Mucosa of rectum (tissue), 2 donors: Measurements from ENCODE around the gene LUZP1.

Experiments used
- H3K27ac ChIP-seq, 2 donors: one replicate each; pipeline ENCODE4 v1.7.0; 2013; ENCODE audit warnings: inconsistent platforms in 2 of 2, low read depth in 2 of 2, low read length in 2 of 2
- H3K27me3 ChIP-seq, 2 donors: one replicate each; pipeline ENCODE4 v1.7.0; 2013; ENCODE audit warnings: low read length in 2 of 2; ENCODE audit not compliant: control insufficient read depth in 2 of 2, insufficient read depth in 2 of 2
- H3K36me3 ChIP-seq, 2 donors: one replicate each; pipeline ENCODE4 v1.7.0; 2013; ENCODE audit warnings: low read length in 2 of 2; ENCODE audit not compliant: control insufficient read depth in 2 of 2, insufficient read depth in 2 of 2
- H3K4me1 ChIP-seq, 2 donors: one replicate each; pipeline ENCODE4 v1.7.0; 2013; ENCODE audit warnings: low read length in 2 of 2, mild to moderate bottlenecking in 1 of 2; ENCODE audit not compliant: control insufficient read depth in 2 of 2, insufficient read depth in 2 of 2
- H3K4me3 ChIP-seq, 2 donors: one replicate each; pipeline ENCODE4 v1.7.0; 2013; ENCODE audit warnings: low read length in 2 of 2
- H3K9ac ChIP-seq, 2 donors: one replicate each; pipeline ENCODE4 v1.7.0; 2013; ENCODE audit warnings: low read length in 2 of 2, low read depth in 1 of 2, mild to moderate bottlenecking in 1 of 2
- H3K9me3 ChIP-seq, 2 donors: one replicate each; pipeline ENCODE4 v1.7.0; 2013; ENCODE audit warnings: low read length in 2 of 2; ENCODE audit not compliant: control insufficient read depth in 2 of 2
- donor health status: healthy.
- donor health status: Normal muscosa, but diverticular disease.

LUZP1 gene

DNA sequence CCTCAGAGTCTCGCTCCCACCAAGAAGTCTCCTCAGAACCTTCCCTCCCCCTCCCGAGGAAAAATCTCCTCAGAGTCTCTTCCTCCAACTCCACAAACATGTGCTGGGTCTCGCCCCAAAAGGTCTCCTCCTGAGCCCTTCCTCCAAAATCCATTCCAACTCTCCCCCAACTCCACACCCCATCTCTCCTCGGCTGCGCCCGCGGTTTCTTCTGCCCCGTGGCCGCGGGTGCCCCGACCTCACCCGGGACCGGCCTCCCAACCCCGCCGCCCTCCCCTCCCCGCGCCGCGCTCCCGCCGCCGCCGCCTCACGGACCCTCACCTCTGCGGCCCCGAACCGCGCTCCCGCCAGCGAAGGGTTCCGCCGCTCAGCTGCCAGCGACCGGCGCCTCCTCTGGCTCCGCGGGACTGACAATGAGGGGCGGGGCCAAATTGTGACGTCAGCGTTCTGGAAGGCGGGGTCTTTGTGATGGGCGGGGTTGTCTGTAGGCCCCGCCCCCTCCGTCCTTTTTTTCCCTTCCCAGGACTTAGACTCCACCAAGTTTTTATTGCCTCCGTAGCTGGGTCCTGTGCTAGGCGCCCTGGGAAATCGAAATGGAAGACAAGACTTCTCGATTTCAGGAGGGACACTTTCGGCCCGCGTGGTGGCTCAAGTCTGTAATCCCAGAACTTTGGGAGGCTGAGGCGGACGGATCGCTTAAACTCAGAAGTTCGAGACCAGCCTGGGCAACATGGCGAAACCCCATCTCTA, at the start of gene LUZP1:
Gene LUZP1 (minus strand): TSS at position 412 of the 750 bp plus-strand sequence.
- Histone ChIP-seq H3K4me1 (peaks cover 10 to 12% of the 10 kb centered on the region in 2 donors), H3K27me3 (no peaks in the 10 kb centered on the region), H3K27ac (peak within 1 kb of the TSS; percentile 93 to 94), H3K4me3 (peak within 1 kb of the TSS; percentile 74 to 92), H3K9ac (peak within 1 kb of the TSS; percentile 92 to 96), H3K9me3 (no peaks in the 10 kb centered on the region), H3K36me3 (no peaks in the 10 kb centered on the region)

GRCh38 chr1:23217421-23218115, 48.9 kb upstream of the LUZP1 start, which contains the start of gene HTR1D:
TSS of gene HTR1D (minus strand) at chr1:23217502. CDS start at chr1:23194219, 23,283 bp downstream.
- Histone ChIP-seq H3K9ac (no peak within 1 kb of the TSS), H3K27me3 (peaks cover 24% of the 10 kb centered on the region in 2 donors)

GRCh38 chr1:23216771-23217420, 48.2 kb upstream of the LUZP1 start:
- H3K27me3 ChIP-seq, result peaks cover 24 to 26% of the 10 kb centered on the region in 2 donors
- peaks cover 0 to 3% of the 10 kb centered on the region in 2 donors for H3K4me1 ChIP-seq
- no peaks in the 10 kb centered on the region for H3K36me3 ChIP-seq
- peak overlapping the region; percentile 20 to 50 for H3K4me3 ChIP-seq
- H3K9me3 ChIP-seq, result no peaks in the 10 kb centered on the region
- H3K9ac ChIP-seq, result no peak overlapping the region
- no peak overlapping the region for H3K27ac ChIP-seq

More at GRCh38 chr1:23217421-23218115, 48.9 kb upstream of the LUZP1 start, which contains the start of gene HTR1D:
- Histone ChIP-seq H3K4me3 (peak within 1 kb of the TSS; percentile 20 to 50), H3K4me1 (peaks cover 0 to 3% of the 10 kb centered on the region in 2 donors), H3K36me3 (no peaks in the 10 kb centered on the region), H3K9me3 (no peaks in the 10 kb centered on the region), H3K27ac (no peak within 1 kb of the TSS)

DNA sequence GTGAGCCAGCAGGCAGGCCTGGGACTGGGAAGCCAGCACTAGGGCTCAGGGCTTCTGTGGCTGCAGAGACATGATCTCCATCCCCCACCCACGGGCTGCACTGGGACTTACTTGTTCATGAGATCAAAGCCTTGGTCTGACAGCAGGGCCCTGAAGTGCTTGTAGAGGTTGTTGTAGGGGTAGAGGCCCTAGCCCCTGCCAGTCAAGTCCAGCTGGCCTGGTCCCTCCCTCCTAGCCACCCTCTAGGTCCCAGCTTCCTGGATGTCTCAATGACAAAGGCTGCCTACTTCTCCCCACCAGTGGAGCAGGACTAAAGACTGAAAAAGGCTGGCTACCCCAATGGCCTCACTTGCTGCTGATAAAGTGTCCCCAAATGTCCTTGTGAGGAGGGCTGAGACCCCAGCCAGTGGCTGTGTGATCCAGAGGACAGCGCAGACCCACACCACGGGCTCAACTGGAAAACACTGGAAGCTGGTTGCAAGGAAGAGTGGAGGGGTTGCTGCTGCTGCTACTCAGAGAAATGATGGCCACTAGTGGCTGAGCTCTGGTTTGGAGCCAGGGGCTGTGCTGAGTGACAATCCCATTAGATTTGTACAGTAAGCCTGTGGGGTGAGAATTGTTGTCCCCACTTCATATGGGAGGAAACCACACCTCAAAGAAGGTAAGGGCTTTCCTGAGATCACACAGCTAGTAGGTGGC, 47.2 kb upstream of the LUZP1 start:
- H3K9ac ChIP-seq, result no peak overlapping the region
- H3K36me3 ChIP-seq, result no peaks in the 10 kb centered on the region
- peaks cover 26 to 28% of the 10 kb centered on the region in 2 donors for H3K27me3 ChIP-seq
- H3K9me3 ChIP-seq, result no peaks in the 10 kb centered on the region
- H3K4me3 ChIP-seq, result no peak overlapping the region
- no peak overlapping the region for H3K27ac ChIP-seq
- H3K4me1 ChIP-seq, result peaks cover 0 to 3% of the 10 kb centered on the region in 2 donors

DNA sequence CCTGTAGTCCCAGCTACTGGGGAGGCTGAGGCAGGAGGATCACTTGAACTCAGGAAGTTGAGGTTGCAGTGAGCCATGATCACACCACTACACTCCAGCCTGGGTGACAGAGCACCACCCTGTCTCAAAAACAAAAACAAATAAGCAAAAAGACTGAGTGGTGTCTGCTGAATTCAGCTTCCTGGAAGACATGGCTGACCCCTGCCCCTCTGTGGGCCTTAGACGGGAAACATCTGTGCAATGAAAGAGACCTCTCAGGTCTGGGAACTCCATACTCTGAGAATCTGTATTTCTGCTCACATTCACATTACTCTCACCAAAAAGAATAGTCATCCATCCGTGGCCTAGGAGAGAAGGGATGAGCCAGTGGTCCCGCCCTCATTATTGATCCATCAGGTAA, 46.6 kb upstream of the LUZP1 start:
- H3K9ac ChIP-seq, result no peak overlapping the region
- no peak overlapping the region for H3K4me3 ChIP-seq
- H3K27me3 ChIP-seq, result peaks cover 26 to 28% of the 10 kb centered on the region in 2 donors
- H3K27ac ChIP-seq, result no peak overlapping the region
- H3K36me3 ChIP-seq, result no peaks in the 10 kb centered on the region
- no peaks in the 10 kb centered on the region for H3K9me3 ChIP-seq
- peaks cover 0 to 3% of the 10 kb centered on the region in 2 donors for H3K4me1 ChIP-seq

DNA sequence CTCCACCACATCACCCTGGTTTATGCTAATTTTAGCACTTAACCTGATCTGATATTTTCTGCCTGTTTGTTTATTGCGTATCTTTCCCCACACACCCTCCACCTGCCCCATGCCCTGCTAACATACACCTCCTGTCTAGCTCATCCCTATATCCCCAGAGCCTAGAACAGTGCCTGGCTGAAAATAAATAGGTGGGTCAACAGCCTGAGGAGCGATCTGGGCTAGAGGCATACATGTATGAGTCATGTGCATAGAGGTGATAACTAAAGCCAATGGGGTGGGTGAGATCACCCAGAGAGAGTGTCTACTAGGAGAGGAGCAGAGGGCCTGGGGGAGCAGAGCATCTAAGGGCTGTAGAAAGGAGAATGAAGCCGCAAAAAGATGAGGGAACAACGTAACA, 46.0 kb upstream of the LUZP1 start:
- no peak overlapping the region for H3K4me3 ChIP-seq
- peaks cover 23 to 28% of the 10 kb centered on the region in 2 donors for H3K27me3 ChIP-seq

GRCh38 chr1:23211955-23212354, 43.3 kb upstream of the LUZP1 start:
- H3K9ac ChIP-seq, result no peak overlapping the region
- no peak overlapping the region for H3K27ac ChIP-seq
- H3K36me3 ChIP-seq, result no peaks in the 10 kb centered on the region
- peaks cover 0 to 3% of the 10 kb centered on the region in 2 donors for H3K4me1 ChIP-seq
- peaks cover 19 to 20% of the 10 kb centered on the region in 2 donors for H3K27me3 ChIP-seq
- no peaks in the 10 kb centered on the region for H3K9me3 ChIP-seq
- H3K4me3 ChIP-seq, result no peak overlapping the region

More for the DNA sequence above, 46.0 kb upstream of the LUZP1 start:
- H3K36me3 ChIP-seq, result no peaks in the 10 kb centered on the region
- peaks cover 0 to 3% of the 10 kb centered on the region in 2 donors for H3K4me1 ChIP-seq
- H3K9ac ChIP-seq, result no peak overlapping the region
- H3K27ac ChIP-seq, result no peak overlapping the region
- H3K9me3 ChIP-seq, result no peaks in the 10 kb centered on the region

DNA sequence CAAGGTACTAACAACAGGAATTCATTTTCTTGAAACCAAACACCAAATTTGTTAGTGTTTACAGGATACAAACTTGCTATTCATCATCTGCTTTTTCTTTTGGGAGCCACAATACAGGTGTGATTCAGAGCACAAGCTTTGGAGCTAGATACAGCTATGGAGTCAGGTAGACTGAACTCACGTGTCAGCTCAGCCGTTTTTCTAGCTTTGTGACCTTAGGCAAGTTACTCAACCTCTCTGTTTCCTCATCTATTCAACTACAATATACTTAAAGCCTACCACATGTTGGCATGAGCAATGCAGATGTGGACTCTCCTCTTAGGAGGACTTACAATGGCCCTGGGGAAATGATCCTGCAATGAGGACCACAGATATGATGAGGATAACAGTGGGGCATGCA, 42.3 kb upstream of the LUZP1 start:
- Histone ChIP-seq H3K4me1 (no peaks in the 10 kb centered on the region), H3K9me3 (no peaks in the 10 kb centered on the region), H3K27ac (no peak overlapping the region), H3K36me3 (no peaks in the 10 kb centered on the region), H3K4me3 (no peak overlapping the region), H3K9ac (no peak overlapping the region), H3K27me3 (peaks cover 9 to 16% of the 10 kb centered on the region in 2 donors)

DNA sequence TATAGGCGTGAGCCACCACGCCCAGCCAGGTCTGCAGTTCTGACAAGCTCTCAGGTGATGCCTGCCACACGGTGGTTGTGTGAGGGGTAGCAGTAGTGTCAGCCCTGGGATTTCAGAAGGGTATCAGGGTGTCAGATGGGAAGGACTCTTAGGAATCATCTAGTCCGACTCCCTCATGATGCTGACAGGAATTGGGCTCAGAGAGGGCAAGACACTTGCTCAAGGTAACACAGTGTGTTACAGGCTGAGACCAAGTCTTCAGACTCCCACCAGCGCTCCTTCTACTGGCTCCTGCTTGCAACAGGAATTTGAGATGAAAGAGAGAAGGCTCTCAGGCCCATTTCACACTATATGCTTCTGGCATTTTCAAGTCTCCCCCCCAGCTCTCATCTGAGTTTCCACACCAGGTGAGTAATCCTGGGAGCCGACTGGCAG, 41.7 kb upstream of the LUZP1 start:
- Histone ChIP-seq H3K27me3 (peaks cover 4 to 10% of the 10 kb centered on the region in 2 donors), H3K27ac (no peak overlapping the region), H3K9me3 (no peaks in the 10 kb centered on the region), H3K4me1 (no peaks in the 10 kb centered on the region), H3K4me3 (no peak overlapping the region), H3K36me3 (no peaks in the 10 kb centered on the region), H3K9ac (no peak overlapping the region)
